Tibial artery (tissue), 4 donors: ENCODE results near the gene TBX19.
A peak's percentile ranks its signal among the peaks of the same experiment; 100 is the strongest.

ENCODE experiments used
- DNase-seq, 2 donors: peaks; one replicate each; pipeline ENCODE4 v3.0.0-alpha.2; 2019
- H3K27ac ChIP-seq, 2 donors: fragments of 200-600 bp; sonication (generic) in 1 of 2; 1 replicate in 1 of 2; 2 replicates in 1 of 2; pipeline ENCODE4 v1.5.1; 2018 to 2019; ENCODE audit warnings: mild to moderate bottlenecking in 1 of 2
- H3K27me3 ChIP-seq, 2 donors: fragments of 200-600 bp; sonication (generic) in 1 of 2; one replicate each; pipeline versions ENCODE4 v1.5.1 to v1.6.0; 2016 to 2019
- H3K36me3 ChIP-seq, 3 donors: fragments of 200-600 bp; sonication (generic) in 2 of 3; one replicate each; pipeline ENCODE4 v1.5.1; 2016 to 2019; ENCODE audit warnings: mild to moderate bottlenecking in 2 of 3
- H3K4me1 ChIP-seq, 4 donors: fragments of 200-600 bp; sonication (generic) in 2 of 4; 1 replicate in 3 of 4; 2 replicates in 1 of 4; pipeline ENCODE4 v1.5.1; 2016 to 2019
- H3K4me3 ChIP-seq, 2 donors: fragments of 200-600 bp; sonication (generic) in 1 of 2; 1 replicate in 1 of 2; 2 replicates in 1 of 2; pipeline ENCODE4 v1.5.1; 2018 to 2019; ENCODE audit warnings: mild to moderate bottlenecking in 2 of 2
- H3K9me3 ChIP-seq, 3 donors: fragments of 200-600 bp; sonication (generic) in 1 of 3; one replicate each; pipeline ENCODE4 v1.5.1; 2016 to 2019
- CTCF ChIP-seq, 2 experiments: fragments of 200-600 bp in 1 of 2; fragments of 450-650 bp in 1 of 2; IDR thresholded peaks; one replicate each; pipeline ENCODE4 v1.5.1; 2017 to 2019; ENCODE audit warnings: antibody characterized with exemption in 2 of 2, mild to moderate bottlenecking in 1 of 2, moderate library complexity in 1 of 2
- intact Hi-C: fragments of 100-400 bp; cut with DNase I; formaldehyde crosslinking; loops from one replicate; pipeline ENCODE4 v1.15.0; 2023; ENCODE audit warnings: low total_unique reads

TBX19 gene

GRCh38 chr1:168331569-168331968 lies 50.9 kb downstream of the TBX19 start:
- intact Hi-C loops, result no loop called here
- no peak for TF ChIP-seq CTCF (IDR thresholded peaks at IDR 0.05)
- no peak for DNase-seq
- no peaks in the 10 kb centered on the region for H3K36me3 ChIP-seq
- H3K27me3 ChIP-seq, result no peaks in the 10 kb centered on the region
- no peak overlapping the region for H3K27ac ChIP-seq
- H3K4me3 ChIP-seq, result no peak overlapping the region
- H3K9me3 ChIP-seq, result no peaks in the 10 kb centered on the region
- H3K4me1 ChIP-seq, result no peaks in the 10 kb centered on the region

- no peaks in the 10 kb centered on the region for H3K4me1 ChIP-seq
- no peaks in the 10 kb centered on the region for H3K9me3 ChIP-seq
- intact Hi-C loops, result no loop called here
- no peak for TF ChIP-seq CTCF (IDR thresholded peaks at IDR 0.05)
- H3K27me3 ChIP-seq, result no peaks in the 10 kb centered on the region
- no peaks in the 10 kb centered on the region for H3K36me3 ChIP-seq
- H3K27ac ChIP-seq, result no peak overlapping the region
- no peak for DNase-seq
- H3K4me3 ChIP-seq, result no peak overlapping the region
These were observed 53.0 kb downstream of the TBX19 start for GRCh38 chr1:168333562-168334276.

- H3K9me3 ChIP-seq, result no peaks in the 10 kb centered on the region
- H3K4me1 ChIP-seq, result no peaks in the 10 kb centered on the region
- no peak for TF ChIP-seq CTCF (IDR thresholded peaks at IDR 0.05)
- no peak overlapping the region for H3K27ac ChIP-seq
- H3K4me3 ChIP-seq, result no peak overlapping the region
- no peak for DNase-seq
- no peaks in the 10 kb centered on the region for H3K27me3 ChIP-seq
- H3K36me3 ChIP-seq, result no peaks in the 10 kb centered on the region
- intact Hi-C loops, result no loop called here
These were observed 54.8 kb downstream of the TBX19 start for GRCh38 chr1:168335500-168335899.

- H3K36me3 ChIP-seq, result no peaks in the 10 kb centered on the region
- no peaks in the 10 kb centered on the region for H3K9me3 ChIP-seq
- intact Hi-C loops, result no loop called here
- TF ChIP-seq CTCF (IDR thresholded peaks at IDR 0.05), result no peak
- no peak for DNase-seq
- no peak overlapping the region for H3K4me3 ChIP-seq
- H3K4me1 ChIP-seq, result peaks cover 0 to 17% (median 7%) of the 10 kb centered on the region in 4 donors
- no peak overlapping the region for H3K27ac ChIP-seq
- H3K27me3 ChIP-seq, result no peaks in the 10 kb centered on the region
These were observed 58.2 kb downstream of the TBX19 start for GRCh38 chr1:168338589-168339503.

- H3K9me3 ChIP-seq, result no peaks in the 10 kb centered on the region
- intact Hi-C loops, result loop anchor here (5.0 to 10.0 kb wide), 2 partner anchors 234 to 1006 kb away; partner anchors contain the start of gene XCL1
- TF ChIP-seq CTCF (IDR thresholded peaks at IDR 0.05), result no peak
- no peak for DNase-seq
- no peak overlapping the region for H3K4me3 ChIP-seq
- H3K27me3 ChIP-seq, result no peaks in the 10 kb centered on the region
- H3K4me1 ChIP-seq, result peaks cover 0 to 17% (median 7%) of the 10 kb centered on the region in 4 donors
- no peaks in the 10 kb centered on the region for H3K36me3 ChIP-seq
- H3K27ac ChIP-seq, result peak overlapping the region in 1 of 2 donors; percentile 76
These were observed 60.3 kb downstream of the TBX19 start for GRCh38 chr1:168340781-168341482.
